ENCODE data around the gene LGALS8.

Gene LGALS8

DNA sequence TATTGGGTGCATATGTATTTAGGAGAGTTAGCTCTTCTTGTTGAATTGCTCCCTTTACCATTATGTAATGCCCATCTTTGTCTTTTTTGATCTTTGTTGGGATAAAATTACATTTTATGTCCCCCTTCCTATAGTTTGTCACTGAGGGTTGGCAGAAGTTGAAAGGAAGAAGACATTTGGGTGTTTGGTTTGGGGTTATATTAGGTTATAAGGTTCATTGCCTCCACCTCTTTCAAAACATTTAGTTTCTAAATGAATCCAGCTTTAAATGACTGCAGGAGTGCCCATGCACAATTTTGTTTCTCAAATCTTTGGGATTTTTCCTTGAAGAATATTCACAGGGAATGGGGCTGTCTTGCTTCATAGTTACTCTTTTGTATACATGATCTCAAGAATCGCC is 14.6 kb upstream of the LGALS8 start:
- no peak for DNase-seq (ENCODE audit: low spot score)

DNA sequence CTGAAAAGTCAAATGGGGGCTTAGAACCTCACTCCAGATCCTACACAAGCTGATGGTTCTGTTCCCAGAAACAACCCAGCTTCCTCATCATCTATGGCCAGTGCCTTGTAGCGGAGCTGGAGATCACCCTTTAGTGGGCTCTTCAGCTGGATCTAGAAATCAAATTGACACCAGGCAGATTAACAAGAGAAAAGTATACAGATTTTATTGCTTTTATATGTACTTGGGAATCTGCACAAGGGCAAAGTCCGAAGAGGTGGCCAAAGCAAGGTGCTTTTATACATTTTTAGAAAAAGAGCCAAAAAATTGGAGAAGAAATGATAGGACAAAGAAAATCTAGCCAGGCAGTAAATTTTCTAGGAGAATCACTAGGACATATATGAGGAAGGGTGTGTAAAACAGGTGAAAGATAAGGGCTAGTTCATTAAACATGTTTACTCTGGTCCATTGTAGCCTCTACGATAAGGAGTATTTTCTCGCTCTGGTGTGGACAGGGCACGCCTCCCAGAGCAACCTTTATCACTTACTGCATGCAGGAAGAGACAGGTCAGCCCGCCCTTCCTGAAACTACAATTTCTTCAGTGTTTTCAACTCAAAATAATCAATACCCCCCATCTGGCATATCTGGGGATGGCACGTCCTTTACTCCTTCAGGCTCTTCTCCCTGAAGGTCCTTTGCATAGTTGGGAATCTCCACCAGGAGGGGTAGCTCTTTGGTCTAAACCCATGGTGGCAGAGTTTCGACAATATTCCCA is 14.0 kb upstream of the LGALS8 start:
- DNase-seq (ENCODE audit: low spot score), result no peak

DNA sequence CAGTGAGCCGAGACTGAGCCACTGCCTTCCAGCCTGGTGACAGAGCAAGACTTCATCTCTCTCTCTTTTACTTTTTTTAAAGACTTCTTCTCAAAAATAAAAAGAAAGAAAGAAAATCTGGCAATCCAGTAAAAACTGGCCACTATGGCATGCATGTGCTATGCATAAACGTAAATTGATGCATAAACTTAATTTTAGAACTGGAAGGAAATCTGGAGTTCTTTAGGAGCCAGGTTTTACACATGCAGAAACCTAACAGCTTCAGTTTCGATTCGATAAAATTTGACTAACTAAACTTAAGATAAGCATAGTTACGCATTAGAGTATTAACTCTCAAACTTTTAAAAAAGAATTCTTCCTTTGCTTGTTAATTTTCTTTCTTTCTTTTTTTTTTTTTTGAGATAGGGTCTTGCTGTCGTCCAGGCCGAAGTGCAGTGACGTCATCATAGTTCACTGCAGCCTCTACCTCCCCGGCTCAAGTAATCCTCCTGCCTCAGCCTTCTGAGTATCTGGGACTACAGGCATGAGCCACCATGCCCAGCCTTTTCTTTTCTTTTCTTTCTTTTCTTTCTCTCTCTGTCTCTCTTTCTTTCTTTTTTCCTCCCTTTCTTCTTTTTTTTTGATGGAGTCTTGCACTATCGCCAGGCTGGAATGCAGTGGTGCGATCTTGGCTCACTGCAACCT is 11.9 kb upstream of the LGALS8 start:
- DNase-seq (ENCODE audit: low spot score), result no peak

DNA sequence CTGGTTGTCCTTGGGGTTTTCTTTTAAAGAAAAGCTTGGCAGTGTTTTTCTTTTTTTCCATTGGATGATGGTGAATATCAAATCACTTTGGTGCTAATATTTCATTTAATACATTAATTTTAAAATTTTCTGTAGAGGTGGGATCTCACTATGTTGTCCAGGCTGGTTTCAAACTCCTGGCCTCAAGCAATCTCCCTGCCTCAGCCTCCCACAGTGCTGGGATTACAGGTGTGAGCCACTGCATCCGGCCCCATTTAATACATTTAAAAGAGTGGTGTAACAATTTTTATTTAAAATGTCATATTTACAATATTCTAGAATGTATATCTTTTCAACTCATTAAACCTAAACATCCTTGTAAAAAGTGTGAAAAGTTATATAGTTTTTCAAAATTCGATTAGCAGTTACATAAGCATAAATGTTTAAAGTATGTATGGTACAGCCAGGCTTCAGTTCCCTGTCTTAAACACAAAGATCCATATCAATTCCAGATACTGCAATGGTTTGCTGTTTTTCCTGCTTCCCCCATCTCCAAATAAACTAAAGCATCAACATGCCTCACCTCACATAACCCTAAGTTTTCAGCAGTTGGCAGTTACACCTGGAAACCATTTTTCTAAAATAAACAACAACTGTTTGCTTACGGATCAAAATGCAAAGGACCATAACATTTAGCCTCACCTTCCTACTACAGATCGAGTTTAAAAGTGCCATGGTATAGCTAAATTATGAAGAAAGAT is 8.9 kb upstream of the LGALS8 start:
- DNase-seq (ENCODE audit: low spot score), result no peak

DNA sequence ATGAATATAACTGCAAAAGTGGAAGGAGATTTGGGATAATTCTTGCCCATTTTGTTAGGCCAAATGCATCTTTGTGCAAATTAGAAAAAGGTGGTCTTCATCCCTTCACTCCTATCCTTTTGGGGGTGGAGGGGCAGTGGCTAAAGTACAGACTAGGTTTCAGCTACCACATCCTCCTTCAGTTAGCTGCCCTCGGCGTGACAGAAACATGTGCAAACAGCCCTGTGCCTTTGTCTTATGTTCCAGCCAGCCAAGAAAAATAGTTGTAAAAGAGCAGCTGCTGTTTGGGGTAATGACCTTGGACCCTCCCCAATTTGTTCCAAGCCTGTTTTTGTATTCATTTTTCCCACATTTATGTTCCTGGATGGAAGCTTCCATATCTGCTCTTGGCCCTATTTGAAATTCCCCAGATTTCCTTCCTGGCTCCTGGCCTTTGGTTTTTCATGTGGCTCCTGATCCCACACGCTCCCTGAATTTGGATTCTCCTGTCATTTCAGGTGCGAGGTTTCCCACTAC is 8.3 kb upstream of the LGALS8 start:
- DNase-seq (ENCODE audit: low spot score), result no peak

DNA sequence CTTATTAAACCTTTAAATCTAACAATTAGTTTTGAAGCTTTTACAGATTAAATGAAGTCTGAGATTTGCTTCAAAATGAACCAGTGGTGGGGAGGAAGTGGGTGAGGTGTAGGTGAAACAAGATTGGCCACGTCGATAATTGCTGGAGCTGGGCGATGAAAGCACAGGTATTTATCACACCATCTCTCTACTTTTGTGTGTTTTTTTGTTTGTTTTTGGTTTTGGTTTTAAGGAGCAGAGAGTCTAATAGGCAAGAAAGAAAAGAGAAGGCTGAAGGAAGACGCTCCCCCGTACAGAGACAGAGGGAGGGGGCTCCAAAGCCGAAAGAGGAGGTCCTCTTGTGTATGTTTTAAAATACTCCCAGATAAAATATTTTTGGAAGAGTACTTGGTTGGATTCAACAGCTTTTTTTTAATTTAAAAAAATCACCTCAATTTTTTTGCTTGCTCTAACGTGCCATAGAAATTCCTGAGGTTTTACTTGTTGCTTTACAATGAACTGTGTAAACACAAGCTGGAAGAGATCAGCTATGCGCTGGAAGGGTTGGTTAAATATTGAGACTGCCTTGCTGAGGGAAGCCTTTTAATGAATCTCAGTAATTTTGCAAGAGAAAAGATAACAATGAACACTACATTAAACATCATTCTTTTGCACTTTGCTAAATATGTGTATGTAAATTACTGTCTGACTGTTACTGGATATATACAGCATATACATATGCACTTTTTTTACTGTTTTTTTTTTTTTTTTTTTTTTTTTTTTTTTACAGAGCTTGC is 6.7 kb upstream of the LGALS8 start:
- DNase-seq (ENCODE audit: low spot score), result no peak

DNA sequence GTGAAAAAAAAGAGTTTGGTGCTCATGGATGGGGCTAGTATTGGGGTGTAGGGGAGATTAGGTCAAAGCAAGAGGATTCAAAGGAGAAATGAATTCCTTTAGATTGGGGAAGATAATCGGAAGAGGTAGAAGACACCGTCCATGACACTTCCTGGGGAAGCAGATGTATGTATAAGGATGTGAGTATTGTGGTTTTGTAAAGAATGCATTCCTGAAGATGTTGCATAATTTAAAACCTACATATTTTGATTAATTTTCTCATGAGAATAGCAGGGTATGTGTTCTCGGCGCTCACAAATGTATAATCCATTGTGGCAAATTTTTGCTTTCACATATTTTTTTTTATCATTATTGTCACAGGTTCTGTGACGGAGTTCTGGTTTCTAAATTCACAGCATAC is 5.5 kb upstream of the LGALS8 start:
- DNase-seq (ENCODE audit: low spot score), result no peak

DNA sequence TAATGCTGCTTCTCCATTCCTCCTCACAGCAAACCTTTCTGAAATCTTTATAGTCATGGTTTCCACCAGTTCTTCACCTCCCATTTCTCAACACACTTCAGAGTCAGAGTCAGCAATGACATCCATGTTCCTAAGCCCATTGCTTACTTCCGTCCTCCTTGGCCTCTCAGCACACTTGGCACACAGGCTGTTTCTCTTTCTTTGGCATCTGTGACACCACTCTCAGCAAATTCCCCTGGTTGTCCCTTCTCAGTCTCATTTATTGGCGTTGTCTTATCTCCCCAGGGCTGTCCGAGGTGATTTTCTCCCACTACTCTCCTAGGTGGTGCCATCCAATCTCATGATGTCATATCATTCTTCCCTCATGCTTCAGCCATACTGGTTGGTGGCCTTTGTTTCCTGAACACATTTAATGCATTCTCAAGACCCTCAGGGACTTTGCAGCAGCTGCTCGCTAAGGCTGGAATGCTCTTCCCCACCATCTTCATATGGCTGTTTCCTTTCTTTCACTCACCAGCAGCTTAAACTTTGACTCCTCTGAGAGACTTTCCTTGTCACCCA is 3.3 kb upstream of the LGALS8 start:
- DNase-seq (ENCODE audit: low spot score), result no peak

DNA sequence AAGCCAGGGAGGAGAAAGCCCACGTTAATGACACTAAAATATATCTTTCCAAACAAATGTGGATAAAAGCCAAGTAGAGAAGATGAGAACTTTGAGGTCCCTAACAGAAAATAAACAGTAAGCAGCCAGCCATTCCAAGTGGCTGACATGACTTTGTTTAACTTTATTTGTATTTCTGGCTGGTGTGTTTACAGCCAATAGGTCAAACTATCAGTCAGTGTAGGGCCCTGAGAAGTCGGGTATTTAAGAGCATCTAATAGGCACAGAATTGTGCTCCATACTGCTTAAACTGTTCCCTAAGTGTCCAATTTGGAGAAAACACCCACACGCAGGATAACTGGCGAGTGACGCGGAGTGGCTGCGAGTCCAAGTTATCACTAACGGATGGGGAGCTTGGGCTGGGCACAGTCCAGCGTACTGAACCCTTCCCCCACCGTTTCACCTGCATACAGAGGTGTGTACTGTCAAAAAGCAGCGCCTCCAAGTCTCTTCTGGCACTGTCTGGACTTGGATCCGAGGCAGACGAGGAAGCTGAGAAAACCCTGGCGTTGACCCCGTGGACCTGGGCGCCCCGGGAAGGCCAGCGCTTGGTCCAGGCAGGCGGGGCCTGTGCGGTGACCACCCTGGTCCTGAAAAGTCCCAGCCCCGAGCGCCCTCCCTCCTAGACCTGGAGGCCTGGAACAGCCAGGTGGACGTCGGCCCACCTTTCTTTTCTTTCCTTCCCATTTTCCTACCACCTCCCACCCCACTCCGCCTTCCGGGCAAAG is 662 bp upstream of the LGALS8 start:
- DNase-seq (ENCODE audit: low spot score), result no peak

DNA sequence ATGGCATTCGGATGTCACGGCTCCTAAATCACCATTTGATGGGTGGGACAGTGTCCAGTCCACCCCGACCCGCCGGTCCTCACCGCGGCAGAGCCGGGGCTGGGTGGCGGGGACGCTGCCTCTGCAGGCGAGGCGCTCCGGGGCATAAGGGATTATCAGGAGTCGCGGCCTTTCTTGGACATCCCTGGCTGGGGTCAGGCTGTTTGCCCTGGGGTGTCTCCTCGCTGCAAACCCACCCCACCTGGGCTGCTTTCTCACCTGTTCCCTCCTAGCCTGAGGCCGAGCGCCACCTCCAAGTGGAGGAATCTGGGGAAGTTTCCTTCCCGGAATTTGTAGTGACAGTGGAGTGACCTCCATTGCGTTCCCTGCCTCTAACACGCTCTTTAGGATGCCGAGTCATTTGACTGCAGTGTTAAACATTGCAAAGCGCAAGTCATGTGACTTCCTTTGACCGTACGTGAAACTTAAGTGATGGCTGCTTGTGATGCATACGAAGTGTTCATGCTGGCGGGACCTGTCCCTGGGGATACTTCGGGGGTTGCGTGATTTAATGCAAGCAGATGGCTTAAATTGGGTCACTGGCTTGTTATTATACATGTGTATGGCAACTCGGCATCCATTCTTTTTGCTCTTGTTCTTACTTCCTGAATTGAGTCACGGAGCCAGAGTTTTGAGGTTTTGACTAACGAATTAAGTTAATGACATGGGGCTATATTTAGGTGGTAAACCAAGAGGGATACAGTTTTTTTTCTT is 536 bp downstream of the LGALS8 start:
- DNase-seq (ENCODE audit: low spot score), result peak; percentile 40

DNA sequence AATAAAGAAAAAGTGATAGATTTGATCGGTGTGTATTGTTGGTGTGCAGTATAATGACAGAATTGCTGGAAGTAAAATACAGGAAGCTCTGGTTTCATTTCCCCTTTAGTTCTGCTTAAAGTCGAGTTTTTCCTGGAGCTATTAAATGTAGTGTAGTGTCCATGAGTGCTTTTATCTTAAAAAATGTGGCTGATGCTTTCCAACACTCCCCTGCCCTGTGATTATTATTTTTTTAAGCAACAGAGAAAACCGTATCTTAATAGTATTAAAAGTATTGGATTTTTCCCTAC is 1.1 kb downstream of the LGALS8 start:
- DNase-seq (ENCODE audit: low spot score), result no peak

DNA sequence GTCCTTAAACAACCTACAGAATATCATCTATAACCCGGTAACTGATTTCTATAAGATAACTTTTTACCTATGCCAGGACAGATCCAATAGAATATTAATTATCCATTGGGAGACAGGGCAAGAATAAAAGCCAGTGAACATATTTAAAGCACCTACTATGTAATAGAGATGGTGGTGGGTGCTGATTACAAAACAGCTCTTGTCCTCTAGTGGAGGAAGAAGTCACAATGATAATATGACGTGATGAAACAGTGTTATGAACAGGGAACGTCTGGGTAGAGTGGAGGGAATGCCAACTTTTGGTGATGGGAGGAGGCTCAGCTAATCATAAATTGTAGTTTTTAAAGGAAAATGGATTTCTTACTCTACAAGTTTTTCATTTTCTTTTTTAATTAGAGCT is 2.3 kb downstream of the LGALS8 start:
- no peak for DNase-seq (ENCODE audit: low spot score)

DNA sequence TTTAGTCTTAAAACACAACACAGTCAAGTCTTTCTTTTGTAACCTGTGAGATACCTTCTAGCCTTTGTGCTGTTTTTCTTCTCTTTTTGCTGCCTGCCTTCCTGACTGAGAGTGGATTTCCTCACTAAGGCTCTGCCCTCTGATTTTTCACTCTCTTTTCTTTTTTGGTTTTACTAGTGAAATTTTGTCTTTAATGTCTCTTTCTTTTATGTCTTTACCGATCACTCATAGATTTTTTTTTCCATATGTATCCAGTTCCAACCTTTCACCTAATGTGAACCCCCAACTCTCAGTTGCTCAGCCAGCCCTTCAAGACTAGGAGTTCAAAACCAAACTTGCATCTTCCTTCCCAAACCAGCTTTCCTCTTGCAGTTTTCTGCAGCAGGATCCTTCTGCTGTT is 6.5 kb downstream of the LGALS8 start:
- DNase-seq (ENCODE audit: low spot score), result no peak

DNA sequence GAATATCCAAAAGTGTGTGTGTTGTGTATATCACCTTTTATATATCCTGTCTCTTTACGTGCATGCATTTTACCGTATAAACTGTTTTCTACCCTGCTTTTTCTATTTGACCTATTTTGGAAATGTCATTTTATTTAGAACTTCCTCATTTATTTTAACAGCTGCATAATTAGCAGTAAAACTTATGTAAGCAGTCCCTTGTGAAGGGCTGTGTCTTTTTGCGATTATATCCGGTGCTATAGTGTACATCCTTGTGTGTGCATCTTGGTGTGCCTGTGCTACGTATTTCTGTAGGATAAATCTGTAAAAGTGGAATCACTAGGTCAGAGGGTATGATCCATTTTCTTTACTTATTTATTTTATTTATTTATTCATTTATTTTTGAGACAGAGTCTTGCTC is 7.2 kb downstream of the LGALS8 start:
- no peak for DNase-seq (ENCODE audit: low spot score)

DNA sequence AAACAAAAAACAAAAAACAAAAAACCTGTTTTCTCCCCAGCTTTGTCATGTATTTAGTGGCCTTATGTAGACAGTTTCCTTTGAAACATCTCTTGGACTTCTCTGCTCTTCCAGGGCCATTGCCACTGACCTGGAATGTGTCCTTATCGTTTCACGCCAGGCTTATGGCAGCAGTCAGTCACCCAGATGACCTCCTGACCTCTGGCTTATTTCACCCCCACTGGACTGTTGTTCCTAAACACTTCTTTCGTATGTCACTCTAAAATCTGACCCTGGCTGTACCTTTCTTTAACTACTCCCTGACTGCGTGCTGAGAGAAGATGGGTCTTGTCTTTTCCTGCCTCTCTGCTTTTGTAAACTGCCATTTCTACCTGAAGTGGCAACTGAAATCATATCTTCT is 9.1 kb downstream of the LGALS8 start:
- DNase-seq (ENCODE audit: low spot score), result no peak

DNA sequence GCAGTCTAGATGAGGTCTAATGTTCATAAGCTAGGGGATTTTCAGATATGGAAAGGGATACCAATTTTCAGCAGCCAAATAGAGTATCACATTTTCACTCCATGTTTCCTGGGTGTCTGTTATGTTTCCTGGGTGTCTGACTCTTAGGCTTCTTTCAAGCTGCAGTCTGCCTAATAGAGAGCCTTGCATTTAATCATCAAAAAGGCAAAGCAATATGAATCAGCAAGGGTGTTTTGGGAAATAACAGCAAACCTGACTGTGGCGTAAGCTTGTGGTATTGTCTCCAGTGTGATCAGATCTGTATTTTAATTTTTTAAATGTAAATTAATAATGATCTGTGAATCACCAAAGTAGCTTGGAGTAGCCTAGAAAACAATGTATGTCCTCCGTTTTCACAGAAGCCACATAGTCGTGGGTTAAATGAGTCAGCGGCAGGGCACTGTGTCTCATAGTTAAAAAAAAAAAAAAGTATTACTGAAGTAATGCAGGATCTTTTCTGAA is 10.4 kb downstream of the LGALS8 start:
- no peak for DNase-seq (ENCODE audit: low spot score)

DNA sequence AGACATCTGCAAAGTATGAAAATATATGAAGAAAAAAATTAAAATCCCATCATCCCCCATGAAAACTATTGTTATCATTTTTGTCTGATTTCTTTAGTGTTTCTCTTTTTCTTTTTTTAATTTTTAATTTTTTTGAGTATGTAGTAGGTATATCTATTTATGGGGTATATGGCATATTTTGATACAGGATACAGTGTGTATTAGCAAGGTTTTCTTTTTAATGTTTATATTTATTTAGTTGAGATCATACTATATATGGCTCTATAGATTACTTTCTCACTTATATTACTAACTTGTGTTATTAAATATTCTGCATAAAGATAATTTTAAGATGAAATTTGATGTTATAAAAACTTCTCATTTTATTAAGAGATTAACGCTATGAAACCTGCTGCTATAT is 11.4 kb downstream of the LGALS8 start:
- DNase-seq (ENCODE audit: low spot score), result no peak

DNA sequence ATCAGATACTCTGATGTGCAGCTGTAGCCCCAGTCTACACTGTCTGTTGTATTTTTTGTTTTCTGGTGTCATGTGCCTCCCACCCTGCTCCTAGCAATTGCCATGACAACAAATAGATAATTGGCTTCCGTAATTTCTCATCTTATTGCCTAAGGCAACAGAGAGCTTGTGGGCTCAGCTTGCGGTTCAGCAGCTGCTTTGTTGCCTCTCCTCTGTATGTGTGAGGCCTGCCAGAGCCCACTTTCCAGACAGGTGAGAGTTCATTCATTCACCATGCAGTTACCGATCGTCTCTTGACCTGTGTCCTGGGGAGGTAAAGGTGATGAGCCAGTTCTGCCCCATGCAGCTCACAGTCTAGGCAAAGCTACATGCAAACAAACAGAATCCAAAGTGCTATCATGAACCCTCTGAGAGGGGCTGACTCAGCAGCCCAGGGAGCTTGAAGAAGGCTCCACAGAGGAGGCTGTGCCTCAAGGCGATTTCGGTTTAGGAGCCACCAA is 11.9 kb downstream of the LGALS8 start:
- no peak for DNase-seq (ENCODE audit: low spot score)

DNA sequence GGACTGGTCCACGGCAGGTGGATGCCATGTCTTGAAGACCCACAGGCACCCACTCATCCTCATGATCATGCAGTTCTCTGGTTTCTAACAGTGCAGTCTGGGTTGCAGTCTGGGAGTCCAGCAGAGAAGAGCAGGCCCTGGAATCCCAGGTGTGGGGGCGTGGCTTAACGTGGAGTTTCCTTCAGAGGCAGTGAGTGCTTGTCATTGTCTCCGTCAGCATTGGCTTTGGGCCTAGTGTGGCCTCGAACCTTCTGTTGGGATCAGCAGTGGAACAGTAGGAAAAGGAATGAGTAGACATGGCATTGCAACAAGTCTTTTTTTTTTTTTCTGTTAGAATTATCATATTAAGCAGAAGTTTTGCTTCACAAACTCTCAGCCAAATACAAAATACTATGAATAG is 12.8 kb downstream of the LGALS8 start:
- no peak for DNase-seq (ENCODE audit: low spot score)

DNA sequence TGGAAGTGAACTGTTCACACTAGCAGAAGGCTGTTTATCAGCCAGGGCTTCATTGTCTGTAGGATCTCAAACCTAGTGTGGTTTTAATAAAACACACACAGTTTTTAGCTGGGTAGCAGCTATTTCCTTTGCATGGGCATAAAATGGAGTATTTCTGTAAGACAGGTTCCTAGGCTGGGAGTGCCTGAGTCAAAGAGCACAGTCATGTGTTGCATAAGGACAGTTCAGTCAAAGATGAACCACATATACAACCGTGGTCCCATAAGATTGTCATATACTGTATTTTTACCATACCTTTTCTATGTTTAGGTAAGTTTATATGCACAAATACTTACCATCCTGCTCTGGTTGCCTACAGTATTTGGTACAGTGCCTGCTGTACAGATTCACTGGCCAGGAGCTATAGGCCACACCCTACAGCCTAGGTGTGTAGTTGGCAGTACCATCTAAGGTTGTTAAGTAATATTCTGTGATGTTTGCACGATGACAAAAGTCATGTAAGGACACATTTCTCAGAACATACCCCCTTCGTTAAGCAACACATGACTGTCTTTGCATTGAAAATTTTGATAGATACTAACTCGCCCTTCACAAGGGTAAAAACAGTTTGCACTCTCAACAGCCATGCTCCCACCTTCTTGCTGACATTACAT is 17.2 kb downstream of the LGALS8 start:
- no peak for DNase-seq (ENCODE audit: low spot score)

Data from D341Med (cell line).